Liver (tissue), 3 donors: Measurements from ENCODE around the gene RCSD1.

ENCODE experiments used
- EGR1 ChIP-seq, 2 donors: IDR thresholded peaks; 2 replicates each; pipeline ENCODE4 v1.6.1; 2016 to 2018; ENCODE audit warnings: antibody characterized with exemption in 2 of 2, low read depth in 2 of 2
- FOXA1 ChIP-seq: IDR thresholded peaks from 2 replicates; pipeline ENCODE4 v1.6.1; 2016; ENCODE audit warnings: antibody characterized with exemption
- GABPA ChIP-seq, 2 donors: IDR thresholded peaks in 1 of 2; conservative IDR thresholded peaks in 1 of 2; 2 replicates each; pipeline ENCODE4 v1.6.1; 2016; ENCODE audit warnings: antibody characterized with exemption in 2 of 2, mild to moderate bottlenecking in 1 of 2, moderate library complexity in 1 of 2
- JUND ChIP-seq, 2 donors: IDR thresholded peaks; 2 replicates each; pipeline ENCODE4 v1.6.1; 2016; ENCODE audit warnings: antibody characterized with exemption in 2 of 2
- NR2F2 ChIP-seq: IDR thresholded peaks from 2 replicates; pipeline ENCODE4 v1.6.1; 2016; ENCODE audit warnings: antibody characterized with exemption
- RAD21 ChIP-seq, 2 donors: IDR thresholded peaks; 2 replicates each; pipeline ENCODE4 v1.6.1; 2016; ENCODE audit warnings: antibody characterized with exemption in 2 of 2, mild to moderate bottlenecking in 2 of 2
- RXRA ChIP-seq, 2 donors: IDR thresholded peaks; 2 replicates each; pipeline ENCODE4 v1.6.1; 2017 to 2018; ENCODE audit warnings: antibody characterized with exemption in 2 of 2, mild to moderate bottlenecking in 1 of 2
- SP1 ChIP-seq: IDR thresholded peaks from 2 replicates; pipeline ENCODE4 v1.6.1; 2018; ENCODE audit warnings: antibody characterized with exemption, mild to moderate bottlenecking
- TAF1 ChIP-seq: conservative IDR thresholded peaks from 2 replicates; pipeline ENCODE4 v1.6.1; 2016; ENCODE audit warnings: antibody characterized with exemption, mild to moderate bottlenecking
- YY1 ChIP-seq: IDR thresholded peaks from 2 replicates; pipeline ENCODE4 v1.6.1; 2016; ENCODE audit warnings: antibody characterized with exemption, mild to moderate bottlenecking
- TF ChIP-seq, protein P1 (sequence below): fragments of 150-350 bp; IDR thresholded peaks from 2 replicates; pipeline ENCODE4 v1.5.1; 2017; ENCODE audit warnings: improper control_type of control experiment, low read depth, low read length; ENCODE audit not compliant: missing input control
- TF ChIP-seq, protein P2 (sequence below): IDR thresholded peaks from 2 replicates; pipeline ENCODE4 v1.6.1; 2016; ENCODE audit warnings: antibody characterized with exemption
- TF ChIP-seq, protein P3 (sequence below): IDR thresholded peaks from 2 replicates; pipeline ENCODE4 v1.6.1; 2016; ENCODE audit warnings: antibody characterized with exemption
- TF ChIP-seq, protein P4 (sequence below): IDR thresholded peaks from 2 replicates; pipeline ENCODE4 v1.6.1; 2016; ENCODE audit warnings: antibody characterized with exemption
- donor health status: healthy.
- donor health status: healthy.

DNA sequence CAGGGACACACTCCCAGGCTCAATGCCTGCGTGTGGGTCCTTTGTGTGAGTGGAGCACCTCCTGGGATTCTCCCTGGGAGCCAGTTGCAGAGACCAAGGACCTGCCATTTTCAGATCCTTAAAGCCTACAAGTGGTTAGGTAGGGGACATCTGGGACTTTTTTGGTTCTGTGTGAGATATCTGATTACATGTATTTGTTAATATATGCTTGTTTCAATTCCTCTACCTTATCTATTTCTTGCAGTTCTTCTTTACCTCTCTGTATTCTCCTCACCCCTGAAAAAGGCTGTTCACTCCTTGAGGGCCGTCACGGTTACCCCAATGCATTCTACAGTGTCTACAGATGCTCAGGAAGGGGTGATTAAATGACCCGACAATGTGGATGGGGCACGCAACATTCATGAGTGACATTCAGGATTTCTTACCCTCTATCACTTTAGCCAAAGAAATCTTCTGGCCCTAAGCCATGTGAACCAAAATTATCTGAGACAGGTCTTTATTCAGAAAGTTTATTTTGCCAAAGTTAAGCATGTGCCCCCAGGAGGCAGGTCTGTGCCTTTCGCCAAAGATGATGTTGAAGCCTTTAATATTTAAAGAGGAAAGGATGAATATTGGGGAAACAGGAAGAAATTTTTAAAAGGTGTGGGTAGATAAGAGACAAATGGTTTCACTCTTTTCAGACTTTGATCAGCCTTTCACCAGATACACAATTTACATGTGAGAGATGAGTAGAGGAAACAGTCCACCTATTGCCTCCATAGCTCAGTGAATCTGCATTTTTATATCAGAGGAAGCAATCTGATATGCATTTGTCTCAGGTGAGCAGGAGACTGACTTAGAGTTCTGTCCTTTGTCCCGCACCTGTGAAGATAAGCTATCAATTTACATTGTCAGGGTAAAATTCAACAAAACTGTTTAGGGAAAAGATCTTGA lies 47.1 kb downstream of the RCSD1 start:
- TF ChIP-seq, protein P1, sequence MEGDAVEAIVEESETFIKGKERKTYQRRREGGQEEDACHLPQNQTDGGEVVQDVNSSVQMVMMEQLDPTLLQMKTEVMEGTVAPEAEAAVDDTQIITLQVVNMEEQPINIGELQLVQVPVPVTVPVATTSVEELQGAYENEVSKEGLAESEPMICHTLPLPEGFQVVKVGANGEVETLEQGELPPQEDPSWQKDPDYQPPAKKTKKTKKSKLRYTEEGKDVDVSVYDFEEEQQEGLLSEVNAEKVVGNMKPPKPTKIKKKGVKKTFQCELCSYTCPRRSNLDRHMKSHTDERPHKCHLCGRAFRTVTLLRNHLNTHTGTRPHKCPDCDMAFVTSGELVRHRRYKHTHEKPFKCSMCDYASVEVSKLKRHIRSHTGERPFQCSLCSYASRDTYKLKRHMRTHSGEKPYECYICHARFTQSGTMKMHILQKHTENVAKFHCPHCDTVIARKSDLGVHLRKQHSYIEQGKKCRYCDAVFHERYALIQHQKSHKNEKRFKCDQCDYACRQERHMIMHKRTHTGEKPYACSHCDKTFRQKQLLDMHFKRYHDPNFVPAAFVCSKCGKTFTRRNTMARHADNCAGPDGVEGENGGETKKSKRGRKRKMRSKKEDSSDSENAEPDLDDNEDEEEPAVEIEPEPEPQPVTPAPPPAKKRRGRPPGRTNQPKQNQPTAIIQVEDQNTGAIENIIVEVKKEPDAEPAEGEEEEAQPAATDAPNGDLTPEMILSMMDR = no peak
- TF ChIP-seq FOXA1 = no peak
- no peak for TF ChIP-seq GABPA (IDR thresholded peaks at IDR 0.05 in 1 of 2, conservative IDR thresholded peaks at IDR 0.05 in 1 of 2)
- no peak for TF ChIP-seq RAD21 (IDR thresholded peaks at IDR 0.05)
- TF ChIP-seq, protein P2, sequence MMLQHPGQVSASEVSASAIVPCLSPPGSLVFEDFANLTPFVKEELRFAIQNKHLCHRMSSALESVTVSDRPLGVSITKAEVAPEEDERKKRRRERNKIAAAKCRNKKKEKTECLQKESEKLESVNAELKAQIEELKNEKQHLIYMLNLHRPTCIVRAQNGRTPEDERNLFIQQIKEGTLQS = no peak
- no peak for TF ChIP-seq YY1
- no peak for TF ChIP-seq EGR1 (IDR thresholded peaks at IDR 0.05; ENCODE audit: low read depth in 2 of 2)
- no peak for TF ChIP-seq JUND (IDR thresholded peaks at IDR 0.05)
- TF ChIP-seq, protein P3, sequence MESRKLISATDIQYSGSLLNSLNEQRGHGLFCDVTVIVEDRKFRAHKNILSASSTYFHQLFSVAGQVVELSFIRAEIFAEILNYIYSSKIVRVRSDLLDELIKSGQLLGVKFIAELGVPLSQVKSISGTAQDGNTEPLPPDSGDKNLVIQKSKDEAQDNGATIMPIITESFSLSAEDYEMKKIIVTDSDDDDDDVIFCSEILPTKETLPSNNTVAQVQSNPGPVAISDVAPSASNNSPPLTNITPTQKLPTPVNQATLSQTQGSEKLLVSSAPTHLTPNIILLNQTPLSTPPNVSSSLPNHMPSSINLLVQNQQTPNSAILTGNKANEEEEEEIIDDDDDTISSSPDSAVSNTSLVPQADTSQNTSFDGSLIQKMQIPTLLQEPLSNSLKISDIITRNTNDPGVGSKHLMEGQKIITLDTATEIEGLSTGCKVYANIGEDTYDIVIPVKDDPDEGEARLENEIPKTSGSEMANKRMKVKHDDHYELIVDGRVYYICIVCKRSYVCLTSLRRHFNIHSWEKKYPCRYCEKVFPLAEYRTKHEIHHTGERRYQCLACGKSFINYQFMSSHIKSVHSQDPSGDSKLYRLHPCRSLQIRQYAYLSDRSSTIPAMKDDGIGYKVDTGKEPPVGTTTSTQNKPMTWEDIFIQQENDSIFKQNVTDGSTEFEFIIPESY = no peak
- TF ChIP-seq TAF1 = no peak
- TF ChIP-seq NR2F2 = no peak
- no peak for TF ChIP-seq RXRA (IDR thresholded peaks at IDR 0.05)
- TF ChIP-seq, protein P4, sequence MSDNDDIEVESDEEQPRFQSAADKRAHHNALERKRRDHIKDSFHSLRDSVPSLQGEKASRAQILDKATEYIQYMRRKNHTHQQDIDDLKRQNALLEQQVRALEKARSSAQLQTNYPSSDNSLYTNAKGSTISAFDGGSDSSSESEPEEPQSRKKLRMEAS = no peak
- no peak for TF ChIP-seq SP1
